Panc1 (cell line): ENCODE results near the gene ASTN2. TPM values are rescaled to one million over a fixed set of nuclear protein-coding genes. Genes with fewer than 3 reads are reported as not detected.

Experiments
- ATAC-seq: fragments of 200-7000 bp; cut with Tn5 transposase; 2 replicates; pipeline ENCODE4 v1.9.1; 2020; ENCODE audit warnings: mild to moderate bottlenecking, moderate library complexity
- BruUV-seq: library from RNA; stranded (reverse); fragments of 400-500 nt; replicated peaks from 2 replicates; lab custom pipeline; 2021; lab: Mats Ljungman, UMichigan
- CTCF ChIA-PET: fragments of 300-600 bp; sonication (Branson Sonifier 250); formaldehyde crosslinking; loops from one replicate; lab custom pipeline; 2022; ENCODE audit warnings: antibody characterized with exemption; lab: Charles Lee
- POLR2A ChIA-PET: fragments of 300-600 bp; sonication (Branson Sonifier 250); formaldehyde crosslinking; loops from one replicate; lab custom pipeline; 2022; ENCODE audit warnings: antibody characterized with exemption; lab: Charles Lee
- DNase-seq: peaks from one replicate; pipeline ENCODE4 v3.0.0-alpha.2; 2010; ENCODE audit warnings: low read depth, low spot score
- H3K27ac ChIP-seq: 2 replicates; pipeline ENCODE4 v1.5.1; 2011; ENCODE audit warnings: mild to moderate bottlenecking, low read length, inconsistent platforms
- H3K27me3 ChIP-seq: fragments of 200-500 bp; sonication (Bioruptor generic); 2 replicates; pipeline ENCODE4 v1.6.0; 2014; ENCODE audit warnings: low read length, inconsistent platforms; ENCODE audit not compliant: control insufficient read depth, insufficient read depth
- H3K36me3 ChIP-seq: fragments of 200-500 bp; sonication (Bioruptor generic); 2 replicates; pipeline ENCODE4 v1.5.1; 2014; ENCODE audit warnings: inconsistent platforms, mild to moderate bottlenecking, low read length, moderate library complexity; ENCODE audit not compliant: control insufficient read depth, insufficient read depth
- H3K4me1 ChIP-seq: 2 replicates; pipeline ENCODE4 v1.5.1; 2011; ENCODE audit warnings: inconsistent platforms, mild to moderate bottlenecking, low read length, moderate library complexity; ENCODE audit not compliant: control insufficient read depth, insufficient read depth
- H3K4me3 ChIP-seq, 2 experiments: 2 replicates each; pipeline ENCODE4 v1.5.1; 2011 to 2012; ENCODE audit warnings: low read depth in 2 of 2, low read length in 2 of 2, mild to moderate bottlenecking in 2 of 2, inconsistent platforms in 1 of 2, moderate library complexity in 1 of 2
- H3K9me3 ChIP-seq: fragments of 200-500 bp; sonication (Bioruptor generic); 2 replicates; pipeline ENCODE4 v1.5.1; 2014; ENCODE audit warnings: low read depth, mild to moderate bottlenecking, inconsistent platforms, low read length, moderate library complexity; ENCODE audit not compliant: control insufficient read depth, insufficient read depth
- CTCF ChIP-seq: fragments of 450-650 bp; IDR thresholded peaks from 2 replicates; pipeline ENCODE4 v1.5.1; 2017; ENCODE audit warnings: mild to moderate bottlenecking
- POLR2AphosphoS5 ChIP-seq: IDR thresholded peaks from 2 replicates; pipeline ENCODE4 v1.6.1; 2012; ENCODE audit warnings: mild to moderate bottlenecking, low read depth, low read length, moderate library complexity
- REST ChIP-seq, 2 experiments: IDR thresholded peaks; 2 replicates each; pipeline ENCODE4 v1.6.1; 2011 to 2012; ENCODE audit warnings: low read depth in 2 of 2, control low read depth in 1 of 2, low read length in 1 of 2, mild to moderate bottlenecking in 1 of 2, moderate library complexity in 1 of 2; ENCODE audit not compliant: insufficient read depth in 1 of 2
- SIN3A ChIP-seq: IDR thresholded peaks from 2 replicates; pipeline ENCODE4 v1.6.1; 2012; ENCODE audit warnings: low read depth, mild to moderate bottlenecking, low read length, moderate library complexity, borderline replicate concordance; ENCODE audit not compliant: insufficient read depth
- TCF7L2 ChIP-seq: IDR thresholded peaks from 2 replicates; pipeline ENCODE4 v1.6.1; 2011; ENCODE audit warnings: mild to moderate bottlenecking, low read depth, low read length, inconsistent platforms
- in situ Hi-C: cut with HindIII; loops from 2 replicates; pipeline ENCODE4 v1.10.0; 2016; ENCODE audit warnings: low sequenced_read_pairs, low pct_unique_long_range_greater_than_20kb
- intact Hi-C: fragments of 100-400 bp; cut with micrococcal nuclease; formaldehyde crosslinking; loops from one replicate; pipeline ENCODE4 v1.10.0; 2022; ENCODE audit not compliant: unreplicated experiment
- total RNA-seq: library from RNA; stranded (reverse); gene quantifications from one replicate; pipeline ENCODE4 v1.2.1, GENCODE V29; 2021; ENCODE audit not compliant: unreplicated experiment

Gene ASTN2
- total RNA-seq, 1 experiment from 2014 or later = 3.9 TPM

DNA sequence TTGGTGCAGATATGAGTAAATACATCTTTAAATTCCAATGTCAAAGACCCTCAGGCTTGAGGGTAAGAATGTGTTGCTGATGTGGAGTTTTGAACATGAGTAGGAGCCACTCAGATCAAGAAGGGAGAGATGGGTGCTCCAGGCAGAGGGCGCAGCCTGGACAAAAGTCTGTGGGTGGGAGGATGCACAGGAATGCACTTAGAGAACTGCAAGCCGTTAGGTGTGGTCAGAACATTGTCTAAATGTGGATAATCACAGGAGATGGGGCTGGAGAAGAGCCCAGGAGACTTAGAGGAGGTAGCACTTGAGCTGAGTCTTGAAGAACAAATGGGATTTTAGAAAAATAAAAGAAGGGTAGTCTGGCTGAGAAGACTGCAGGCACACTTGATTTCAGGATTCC lies 1005.7 kb downstream of the ASTN2 start:
- ChIA-PET CTCF (no interaction called here), POLR2A (no interaction called here)
- Histone ChIP-seq H3K27me3 (no peaks in the 10 kb centered on the region), H3K36me3 (no peaks in the 10 kb centered on the region), H3K4me3 (no peak overlapping the region), H3K4me1 (no peaks in the 10 kb centered on the region), H3K27ac (no peak overlapping the region), H3K9me3 (no peaks in the 10 kb centered on the region)
- no peak for DNase-seq
- no peak for ATAC-seq
- intact Hi-C loops (no loop called here), in situ Hi-C loops (no loop called here)
- no peak for TF ChIP-seq POLR2AphosphoS5
- TF ChIP-seq TCF7L2 = no peak
- no peak for TF ChIP-seq SIN3A
- TF ChIP-seq REST (IDR thresholded peaks at IDR 0.05; ENCODE audit: insufficient read depth in 1 of 2, low read depth in 2 of 2, low read length in 1 of 2) = no peak
- no peak for TF ChIP-seq CTCF
- no TSS peak for BruUV-seq

- CTCF ChIA-PET = no interaction called here
- Histone ChIP-seq H3K4me3 (no peak overlapping the region), H3K9me3 (no peaks in the 10 kb centered on the region), H3K27ac (no peak overlapping the region), H3K27me3 (no peaks in the 10 kb centered on the region), H3K36me3 (no peaks in the 10 kb centered on the region), H3K4me1 (no peaks in the 10 kb centered on the region)
- DNase-seq (no peak), ATAC-seq (no peak)
- TF ChIP-seq REST (IDR thresholded peaks at IDR 0.05; ENCODE audit: insufficient read depth in 1 of 2, low read depth in 2 of 2, low read length in 1 of 2) = no peak
- TF ChIP-seq SIN3A = no peak
- no peak for TF ChIP-seq CTCF
- no peak for TF ChIP-seq TCF7L2
- TF ChIP-seq POLR2AphosphoS5 = no peak
- in situ Hi-C loops = no loop called here
- POLR2A ChIA-PET = no interaction called here
- BruUV-seq = no TSS peak
- intact Hi-C loops = no loop called here
Observed at GRCh38 chr9:116406469-116406868, 1008.4 kb downstream of the ASTN2 start.
